HG02973 (cell line): ENCODE data around the gene HEPACAM2.
A peak's percentile ranks its signal among the peaks of the same experiment; 100 is the strongest.

Source experiments
- ATAC-seq: cut with Tn5 transposase; IDR thresholded peaks from one replicate; pipeline ENCODE4 v1.9.1; 2021; ENCODE audit warnings: moderate library complexity; ENCODE audit not compliant: unreplicated experiment

Gene HEPACAM2

DNA sequence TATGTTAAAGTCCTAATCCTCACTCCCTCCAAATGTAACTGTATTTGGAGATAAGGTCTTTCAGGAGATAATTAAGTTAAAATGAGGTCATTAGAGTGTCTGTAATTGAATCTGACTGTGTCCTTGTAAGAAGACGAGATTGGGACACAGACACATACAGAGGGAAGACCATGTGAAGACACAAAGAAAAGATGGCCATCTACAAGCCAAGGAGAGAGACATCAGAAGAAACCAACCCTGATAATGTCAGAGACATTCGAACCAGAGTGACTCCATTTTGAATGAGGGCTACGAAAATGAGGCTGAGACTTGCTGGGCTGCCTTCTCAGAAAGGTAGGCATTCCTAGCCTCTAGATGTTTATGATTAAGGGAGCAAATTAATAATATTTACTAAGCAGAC is 77.5 kb downstream of the HEPACAM2 start:
- no peak for ATAC-seq

DNA sequence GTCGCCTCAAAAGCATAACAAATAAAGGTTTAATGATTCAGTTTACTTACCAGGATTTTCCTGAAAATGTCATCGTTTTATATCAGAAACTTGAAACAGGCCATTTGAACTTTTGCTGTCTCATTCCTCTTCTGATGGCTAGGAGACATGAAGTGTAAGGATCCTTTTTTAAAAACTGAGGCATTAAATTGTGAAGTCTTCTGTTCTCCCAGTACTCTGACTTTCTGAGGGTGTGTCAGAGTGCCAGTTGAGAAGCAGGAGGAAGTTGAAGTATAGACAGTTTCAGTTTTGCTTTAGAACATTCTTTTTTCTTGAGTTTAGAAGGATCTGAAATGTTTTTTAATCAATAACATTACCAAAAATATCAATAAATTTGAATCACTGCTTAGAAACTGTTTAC is 78.1 kb downstream of the HEPACAM2 start, which contains the start of gene SAMD9L:
Gene SAMD9L, minus strand, starts transcription at position 242 of the 400 bp plus-strand sequence. CDS start 12,414 bp downstream, outside the sequence.
- ATAC-seq = peak; percentile 58

DNA sequence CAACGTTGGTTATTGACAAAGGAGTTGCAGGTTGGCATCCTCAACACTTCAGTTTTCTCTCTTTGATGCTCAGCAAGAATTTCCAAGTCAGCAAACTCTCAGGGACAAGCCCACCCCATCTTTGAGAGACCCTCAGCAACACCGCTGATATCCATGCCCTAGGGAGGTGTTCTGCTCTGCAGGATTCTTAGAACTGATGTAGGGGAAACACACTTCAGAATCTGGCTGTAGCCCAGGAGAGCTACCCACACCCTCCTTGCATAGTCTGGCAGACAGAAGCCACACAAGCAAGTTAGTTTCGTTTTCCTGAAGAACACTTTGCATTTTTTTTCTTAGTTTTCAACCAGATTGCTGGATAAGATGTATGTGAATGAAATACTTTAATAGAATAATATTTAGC is 78.9 kb downstream of the HEPACAM2 start:
- peak; percentile 78 for ATAC-seq

DNA sequence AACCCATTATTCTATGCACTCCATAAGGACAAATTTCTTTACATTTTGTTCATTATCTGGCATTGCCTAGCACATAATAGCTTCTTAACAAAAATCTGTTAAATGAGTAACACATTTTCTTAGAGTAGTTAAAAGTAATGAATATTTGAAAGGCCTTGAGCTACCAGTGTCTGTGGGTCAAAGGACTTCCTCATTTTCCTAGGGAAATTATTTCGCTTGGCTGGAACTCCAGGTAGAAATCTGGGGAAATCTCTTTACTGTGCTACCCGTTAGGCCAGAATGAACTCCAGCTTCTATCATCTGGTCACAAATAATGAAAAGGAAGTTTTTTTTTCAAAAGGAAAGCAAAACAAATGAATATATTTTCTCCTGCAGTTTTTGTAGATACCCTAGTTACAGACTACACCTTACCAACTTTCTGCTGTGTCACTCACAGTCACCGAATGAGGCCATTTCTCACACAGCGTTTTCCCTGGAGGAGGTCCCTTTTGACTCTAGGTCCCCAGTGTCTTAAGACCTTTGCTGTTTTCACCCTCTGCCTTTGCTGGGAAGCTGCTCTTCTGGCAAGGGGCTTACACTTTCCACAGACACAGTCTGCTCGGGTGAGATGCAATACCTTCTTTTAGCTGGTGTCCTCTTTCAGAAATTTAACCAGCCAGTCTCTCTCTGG is 79.7 kb downstream of the HEPACAM2 start:
- ATAC-seq = no peak

DNA sequence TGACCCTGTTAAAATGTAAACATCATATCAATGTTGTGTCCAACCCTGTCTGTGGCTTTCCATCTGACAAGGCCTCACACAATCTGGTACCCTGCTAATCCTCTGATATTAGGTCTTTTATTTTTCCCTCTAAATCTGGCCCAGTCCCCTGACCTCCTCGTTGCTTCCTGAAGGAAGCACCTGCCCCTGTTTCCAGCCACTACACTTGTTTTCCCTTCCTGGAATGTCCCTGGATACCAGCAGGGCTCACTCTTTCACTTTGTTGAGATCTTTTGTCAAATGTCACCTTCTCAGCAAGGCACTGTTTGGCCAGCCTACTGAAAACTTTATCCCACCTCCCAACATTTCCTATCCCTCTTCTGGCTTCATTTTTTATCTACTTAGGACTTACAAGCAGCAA is 80.2 kb downstream of the HEPACAM2 start:
- no peak for ATAC-seq

DNA sequence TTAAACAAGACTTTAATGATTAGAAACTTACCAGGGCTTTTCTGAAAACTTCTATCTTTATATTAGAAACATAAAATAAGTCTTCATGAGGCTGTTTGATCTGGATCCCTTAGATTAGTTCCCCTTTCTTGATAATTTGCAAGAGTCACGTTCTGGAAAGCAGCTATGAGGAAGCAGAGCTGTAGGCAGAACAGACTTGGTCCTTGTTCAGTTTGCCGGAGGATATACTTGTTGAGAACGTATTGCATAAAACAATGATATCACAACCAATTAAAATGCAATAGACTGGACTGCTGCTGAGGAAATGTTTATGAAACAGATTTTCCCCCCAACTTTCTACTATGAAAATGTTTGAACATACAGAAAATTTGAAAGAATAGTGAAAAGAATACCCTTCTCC is 80.9 kb downstream of the HEPACAM2 start:
- ATAC-seq = no peak

DNA sequence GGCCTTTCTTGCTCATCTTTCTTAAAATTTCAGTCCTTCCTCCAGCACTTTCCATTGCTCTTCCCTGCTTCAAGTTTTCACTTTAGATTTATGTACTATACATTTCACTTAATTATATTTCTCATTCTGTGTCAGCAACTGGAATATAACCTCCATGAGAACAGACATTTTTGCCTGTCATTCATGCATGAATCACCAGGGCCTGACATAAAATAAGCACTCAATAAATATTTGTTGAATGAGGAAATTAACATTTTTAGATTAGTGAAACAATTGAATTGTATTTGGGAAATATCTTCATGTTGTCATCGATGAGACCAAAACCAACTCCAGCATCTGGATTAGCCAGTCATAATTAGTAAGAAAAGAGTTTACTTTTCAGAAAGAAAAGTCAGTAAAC is 84.1 kb downstream of the HEPACAM2 start:
- no peak for ATAC-seq

DNA sequence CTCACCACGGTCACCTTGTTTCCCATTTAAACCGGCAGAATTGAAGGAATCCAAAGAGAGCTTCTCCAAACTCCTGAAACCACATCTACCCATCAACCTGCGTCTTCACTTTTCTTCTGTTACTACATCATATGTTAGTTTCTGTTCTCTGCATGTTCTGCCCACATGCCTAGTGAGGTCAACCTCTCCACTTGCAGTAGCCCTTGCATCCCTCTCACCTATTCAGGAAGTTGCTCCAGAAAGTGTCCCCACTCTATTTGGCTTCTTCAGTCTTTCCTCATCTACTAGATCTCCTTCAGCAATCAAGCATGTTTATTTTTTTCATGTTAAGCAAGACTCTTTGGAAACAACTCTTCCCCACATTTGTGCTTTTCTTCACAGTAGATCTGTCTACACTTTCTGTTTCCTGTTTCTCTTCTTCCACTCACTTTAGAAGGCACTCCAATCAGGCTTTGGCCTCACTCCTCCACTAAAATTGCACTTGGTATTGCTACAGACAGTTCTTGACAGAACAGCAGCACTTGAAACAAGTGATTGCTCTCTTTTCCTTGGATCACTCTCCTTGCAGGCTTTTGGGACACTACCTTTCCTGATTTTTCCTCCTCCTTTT is 85.6 kb downstream of the HEPACAM2 start:
- ATAC-seq = no peak

DNA sequence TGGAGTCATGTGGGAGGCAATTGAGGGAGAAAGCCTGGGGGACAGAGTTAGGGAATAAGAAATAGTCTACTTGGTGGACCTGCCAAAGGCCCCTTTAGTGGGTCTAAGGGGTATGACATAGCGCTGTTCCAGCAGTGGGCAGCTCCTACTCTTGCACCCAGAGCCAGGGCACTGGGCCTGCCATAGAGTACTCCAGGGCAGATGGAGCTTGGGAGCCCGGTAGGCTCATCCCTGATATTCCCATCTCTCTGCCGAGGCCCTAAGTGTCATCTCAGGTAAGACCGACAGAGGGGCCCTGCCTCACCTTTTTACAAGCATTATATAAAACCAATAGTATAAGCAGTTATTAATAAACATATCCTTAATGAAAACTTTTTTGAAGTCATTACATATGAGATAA is 87.7 kb downstream of the HEPACAM2 start:
- no peak for ATAC-seq
